ENCODE data around the gene GATAD1. TPM values are rescaled to one million over a fixed set of nuclear protein-coding genes. Genes with fewer than 3 reads are reported as not detected.
A peak's percentile ranks its signal among the peaks of the same experiment; 100 is the strongest.

GATAD1 gene
- total and polyA plus RNA-seq, 2 of the 13 experiments (the other 11 are each of a cell fraction or from before 2014, with no cell fraction given), result 20.6 to 42.1 TPM

DNA sequence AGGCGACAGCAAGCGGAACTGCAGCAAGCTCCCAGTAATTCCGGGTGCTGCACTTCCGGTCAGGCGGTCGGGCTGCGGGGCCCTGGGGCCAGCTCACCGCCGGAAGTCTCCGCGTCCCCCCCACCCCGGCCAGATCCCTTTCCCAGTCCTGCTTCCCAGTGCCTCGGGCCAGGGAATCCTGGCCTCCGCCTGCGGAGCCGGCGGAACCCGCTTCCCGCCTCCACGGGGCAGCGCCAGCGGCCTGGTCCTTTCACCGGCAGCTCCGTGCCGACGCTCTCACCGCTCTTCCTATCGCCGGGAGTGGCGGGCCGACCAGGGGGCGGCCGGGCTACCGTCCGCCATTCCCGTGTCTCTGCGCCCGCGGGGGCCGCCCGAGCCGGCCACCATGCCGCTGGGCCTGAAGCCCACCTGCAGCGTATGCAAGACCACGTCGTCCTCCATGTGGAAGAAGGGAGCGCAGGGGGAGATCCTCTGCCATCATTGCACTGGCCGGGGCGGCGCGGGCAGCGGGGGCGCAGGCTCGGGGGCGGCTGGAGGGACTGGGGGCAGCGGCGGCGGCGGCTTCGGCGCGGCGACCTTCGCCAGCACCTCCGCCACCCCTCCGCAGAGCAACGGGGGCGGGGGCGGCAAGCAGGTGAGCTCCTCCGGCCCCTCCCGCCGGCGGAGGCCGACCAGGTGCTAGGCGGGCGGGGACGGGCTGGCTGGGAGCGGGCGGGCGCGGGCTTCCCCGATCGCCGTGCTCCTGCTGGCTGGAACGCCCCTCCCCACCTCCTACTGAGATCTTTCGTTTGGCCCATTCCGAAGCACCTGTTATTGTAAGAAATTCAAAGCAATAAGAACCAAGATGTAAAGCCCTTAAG, at the start of gene GATAD1 (continued):
- TF ChIP-seq, protein P1, sequence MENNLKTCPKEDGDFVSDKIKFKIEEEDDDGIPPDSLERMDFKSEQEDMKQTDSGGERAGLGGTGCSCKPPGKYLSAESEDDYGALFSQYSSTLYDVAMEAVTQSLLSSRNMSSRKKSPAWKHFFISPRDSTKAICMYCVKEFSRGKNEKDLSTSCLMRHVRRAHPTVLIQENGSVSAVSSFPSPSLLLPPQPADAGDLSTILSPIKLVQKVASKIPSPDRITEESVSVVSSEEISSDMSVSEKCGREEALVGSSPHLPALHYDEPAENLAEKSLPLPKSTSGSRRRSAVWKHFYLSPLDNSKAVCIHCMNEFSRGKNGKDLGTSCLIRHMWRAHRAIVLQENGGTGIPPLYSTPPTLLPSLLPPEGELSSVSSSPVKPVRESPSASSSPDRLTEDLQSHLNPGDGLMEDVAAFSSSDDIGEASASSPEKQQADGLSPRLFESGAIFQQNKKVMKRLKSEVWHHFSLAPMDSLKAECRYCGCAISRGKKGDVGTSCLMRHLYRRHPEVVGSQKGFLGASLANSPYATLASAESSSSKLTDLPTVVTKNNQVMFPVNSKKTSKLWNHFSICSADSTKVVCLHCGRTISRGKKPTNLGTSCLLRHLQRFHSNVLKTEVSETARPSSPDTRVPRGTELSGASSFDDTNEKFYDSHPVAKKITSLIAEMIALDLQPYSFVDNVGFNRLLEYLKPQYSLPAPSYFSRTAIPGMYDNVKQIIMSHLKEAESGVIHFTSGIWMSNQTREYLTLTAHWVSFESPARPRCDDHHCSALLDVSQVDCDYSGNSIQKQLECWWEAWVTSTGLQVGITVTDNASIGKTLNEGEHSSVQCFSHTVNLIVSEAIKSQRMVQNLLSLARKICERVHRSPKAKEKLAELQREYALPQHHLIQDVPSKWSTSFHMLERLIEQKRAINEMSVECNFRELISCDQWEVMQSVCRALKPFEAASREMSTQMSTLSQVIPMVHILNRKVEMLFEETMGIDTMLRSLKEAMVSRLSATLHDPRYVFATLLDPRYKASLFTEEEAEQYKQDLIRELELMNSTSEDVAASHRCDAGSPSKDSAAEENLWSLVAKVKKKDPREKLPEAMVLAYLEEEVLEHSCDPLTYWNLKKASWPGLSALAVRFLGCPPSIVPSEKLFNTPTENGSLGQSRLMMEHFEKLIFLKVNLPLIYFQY (CRISPR knock-in tag; IDR thresholded peaks at IDR 0.05; ENCODE audit: borderline replicate concordance), result peak; percentile 60; the same call in 1 of the 2 replicates
- TF ChIP-seq, protein P2, sequence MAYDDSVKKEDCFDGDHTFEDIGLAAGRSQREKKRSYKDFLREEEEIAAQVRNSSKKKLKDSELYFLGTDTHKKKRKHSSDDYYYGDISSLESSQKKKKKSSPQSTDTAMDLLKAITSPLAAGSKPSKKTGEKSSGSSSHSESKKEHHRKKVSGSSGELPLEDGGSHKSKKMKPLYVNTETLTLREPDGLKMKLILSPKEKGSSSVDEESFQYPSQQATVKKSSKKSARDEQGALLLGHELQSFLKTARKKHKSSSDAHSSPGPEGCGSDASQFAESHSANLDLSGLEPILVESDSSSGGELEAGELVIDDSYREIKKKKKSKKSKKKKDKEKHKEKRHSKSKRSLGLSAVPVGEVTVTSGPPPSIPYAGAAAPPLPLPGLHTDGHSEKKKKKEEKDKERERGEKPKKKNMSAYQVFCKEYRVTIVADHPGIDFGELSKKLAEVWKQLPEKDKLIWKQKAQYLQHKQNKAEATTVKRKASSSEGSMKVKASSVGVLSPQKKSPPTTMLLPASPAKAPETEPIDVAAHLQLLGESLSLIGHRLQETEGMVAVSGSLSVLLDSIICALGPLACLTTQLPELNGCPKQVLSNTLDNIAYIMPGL (CRISPR knock-in tag; IDR thresholded peaks at IDR 0.05; ENCODE audit: borderline replicate concordance in 1 of 2, low read depth in 1 of 2), result peak; percentile 87 to 97
- TF ChIP-seq JARID2 (CRISPR knock-in tag; IDR thresholded peaks at IDR 0.05; ENCODE audit: insufficient replicate concordance) (peak; percentile 31), NFYC (CRISPR knock-in tag; IDR thresholded peaks at IDR 0.05) (peak; percentile 37; the same call in 1 of the 2 replicates), ZNF451 (CRISPR knock-in tag; IDR thresholded peaks at IDR 0.05) (no peak), TBX2 (CRISPR knock-in tag; IDR thresholded peaks at IDR 0.05; ENCODE audit: borderline replicate concordance) (peak; percentile 79), NCOA1 (CRISPR knock-in tag; IDR thresholded peaks at IDR 0.05) (0 out of 2 replicates have a peak, but pooled peaks have one; percentile 47), ZNF547 (CRISPR knock-in tag; IDR thresholded peaks at IDR 0.05) (peak; percentile 77), TSC22D2 (CRISPR knock-in tag; IDR thresholded peaks at IDR 0.05; ENCODE audit: borderline replicate concordance) (0 out of 2 replicates have a peak, but pooled peaks have one; percentile 31), ZNF296 (CRISPR knock-in tag; conservative IDR thresholded peaks at IDR 0.05) (peak; percentile 73; the same call in 1 of the 2 replicates), TCF12 (IDR thresholded peaks at IDR 0.05) (no peak), TCF12 (CRISPR knock-in tag; IDR thresholded peaks at IDR 0.05) (peak; percentile 12; the same call in 1 of the 2 replicates), HNRNPUL1 (IDR thresholded peaks at IDR 0.05; ENCODE audit: low read depth, low read length) (no peak), TMF1 (CRISPR knock-in tag; IDR thresholded peaks at IDR 0.05; ENCODE audit: low read depth) (peak; percentile 67; the same call in 1 of the 2 replicates), AKAP8 (CRISPR knock-in tag; IDR thresholded peaks at IDR 0.05) (no peak)
- TF ChIP-seq, protein P3, sequence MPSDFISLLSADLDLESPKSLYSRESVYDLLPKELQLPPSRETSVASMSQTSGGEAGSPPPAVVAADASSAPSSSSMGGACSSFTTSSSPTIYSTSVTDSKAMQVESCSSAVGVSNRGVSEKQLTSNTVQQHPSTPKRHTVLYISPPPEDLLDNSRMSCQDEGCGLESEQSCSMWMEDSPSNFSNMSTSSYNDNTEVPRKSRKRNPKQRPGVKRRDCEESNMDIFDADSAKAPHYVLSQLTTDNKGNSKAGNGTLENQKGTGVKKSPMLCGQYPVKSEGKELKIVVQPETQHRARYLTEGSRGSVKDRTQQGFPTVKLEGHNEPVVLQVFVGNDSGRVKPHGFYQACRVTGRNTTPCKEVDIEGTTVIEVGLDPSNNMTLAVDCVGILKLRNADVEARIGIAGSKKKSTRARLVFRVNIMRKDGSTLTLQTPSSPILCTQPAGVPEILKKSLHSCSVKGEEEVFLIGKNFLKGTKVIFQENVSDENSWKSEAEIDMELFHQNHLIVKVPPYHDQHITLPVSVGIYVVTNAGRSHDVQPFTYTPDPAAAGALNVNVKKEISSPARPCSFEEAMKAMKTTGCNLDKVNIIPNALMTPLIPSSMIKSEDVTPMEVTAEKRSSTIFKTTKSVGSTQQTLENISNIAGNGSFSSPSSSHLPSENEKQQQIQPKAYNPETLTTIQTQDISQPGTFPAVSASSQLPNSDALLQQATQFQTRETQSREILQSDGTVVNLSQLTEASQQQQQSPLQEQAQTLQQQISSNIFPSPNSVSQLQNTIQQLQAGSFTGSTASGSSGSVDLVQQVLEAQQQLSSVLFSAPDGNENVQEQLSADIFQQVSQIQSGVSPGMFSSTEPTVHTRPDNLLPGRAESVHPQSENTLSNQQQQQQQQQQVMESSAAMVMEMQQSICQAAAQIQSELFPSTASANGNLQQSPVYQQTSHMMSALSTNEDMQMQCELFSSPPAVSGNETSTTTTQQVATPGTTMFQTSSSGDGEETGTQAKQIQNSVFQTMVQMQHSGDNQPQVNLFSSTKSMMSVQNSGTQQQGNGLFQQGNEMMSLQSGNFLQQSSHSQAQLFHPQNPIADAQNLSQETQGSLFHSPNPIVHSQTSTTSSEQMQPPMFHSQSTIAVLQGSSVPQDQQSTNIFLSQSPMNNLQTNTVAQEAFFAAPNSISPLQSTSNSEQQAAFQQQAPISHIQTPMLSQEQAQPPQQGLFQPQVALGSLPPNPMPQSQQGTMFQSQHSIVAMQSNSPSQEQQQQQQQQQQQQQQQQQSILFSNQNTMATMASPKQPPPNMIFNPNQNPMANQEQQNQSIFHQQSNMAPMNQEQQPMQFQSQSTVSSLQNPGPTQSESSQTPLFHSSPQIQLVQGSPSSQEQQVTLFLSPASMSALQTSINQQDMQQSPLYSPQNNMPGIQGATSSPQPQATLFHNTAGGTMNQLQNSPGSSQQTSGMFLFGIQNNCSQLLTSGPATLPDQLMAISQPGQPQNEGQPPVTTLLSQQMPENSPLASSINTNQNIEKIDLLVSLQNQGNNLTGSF (CRISPR knock-in tag; IDR thresholded peaks at IDR 0.05), result no peak
- TF ChIP-seq, protein P4, sequence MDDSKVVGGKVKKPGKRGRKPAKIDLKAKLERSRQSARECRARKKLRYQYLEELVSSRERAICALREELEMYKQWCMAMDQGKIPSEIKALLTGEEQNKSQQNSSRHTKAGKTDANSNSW (CRISPR knock-in tag; IDR thresholded peaks at IDR 0.05; ENCODE audit: borderline replicate concordance), result 0 out of 2 replicates have a peak, but pooled peaks have one; percentile 71
